ENCODE results near the gene P2RY8.

The P2RY8 gene

DNA sequence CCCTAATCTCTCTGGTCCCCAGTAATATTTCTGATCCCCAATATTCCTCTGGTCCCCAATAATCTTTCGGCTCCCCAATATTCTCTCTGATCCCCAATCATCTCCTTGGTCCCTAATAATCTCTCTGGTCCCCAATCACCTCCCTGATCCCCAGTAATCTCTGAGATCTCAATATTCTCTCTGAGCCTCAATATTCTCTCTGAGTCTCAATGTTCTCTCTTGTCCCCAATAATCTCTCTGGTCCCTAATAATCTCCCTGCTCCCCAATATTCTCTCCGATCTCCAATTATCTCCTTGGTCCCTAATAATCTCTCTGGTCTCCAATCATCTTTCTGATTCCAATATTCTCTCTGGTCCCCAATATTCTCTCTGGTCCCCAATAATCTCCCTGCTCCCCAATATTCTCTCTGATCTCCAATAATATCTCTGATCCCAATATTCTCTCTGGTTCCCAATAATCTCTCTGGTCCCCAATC lies 17.9 kb downstream of the P2RY8 start:
- ChIA-PET CTCF (no interaction called here), POLR2A (no interaction called here)
- Histone ChIP-seq H3K27ac (ENCODE audit: extremely low read depth, low read depth, low read length) (no peak overlapping the region), H3K9me3 (ENCODE audit: control insufficient read depth, insufficient read depth, low read depth, low read length) (no peaks in the 10 kb centered on the region), H3K4me3 (ENCODE audit: low read depth, low read length) (no peak overlapping the region), H3K36me3 (ENCODE audit: control insufficient read depth in 2 of 2, insufficient read depth in 1 of 2, low read length in 2 of 2) (no peaks in the 10 kb centered on the region), H3K4me1 (ENCODE audit: control insufficient read depth, insufficient read depth, low read length) (no peaks in the 10 kb centered on the region)
- TF ChIP-seq GLIS1 (tag by site-specific recombination; IDR thresholded peaks at IDR 0.05) (no peak), GLI4 (tag by site-specific recombination; IDR thresholded peaks at IDR 0.05) (no peak), MYNN (tag by site-specific recombination; IDR thresholded peaks at IDR 0.05; ENCODE audit: borderline replicate concordance) (no peak), ZNF596 (tag by site-specific recombination; IDR thresholded peaks at IDR 0.05) (no peak)
- TF ChIP-seq, protein P1, sequence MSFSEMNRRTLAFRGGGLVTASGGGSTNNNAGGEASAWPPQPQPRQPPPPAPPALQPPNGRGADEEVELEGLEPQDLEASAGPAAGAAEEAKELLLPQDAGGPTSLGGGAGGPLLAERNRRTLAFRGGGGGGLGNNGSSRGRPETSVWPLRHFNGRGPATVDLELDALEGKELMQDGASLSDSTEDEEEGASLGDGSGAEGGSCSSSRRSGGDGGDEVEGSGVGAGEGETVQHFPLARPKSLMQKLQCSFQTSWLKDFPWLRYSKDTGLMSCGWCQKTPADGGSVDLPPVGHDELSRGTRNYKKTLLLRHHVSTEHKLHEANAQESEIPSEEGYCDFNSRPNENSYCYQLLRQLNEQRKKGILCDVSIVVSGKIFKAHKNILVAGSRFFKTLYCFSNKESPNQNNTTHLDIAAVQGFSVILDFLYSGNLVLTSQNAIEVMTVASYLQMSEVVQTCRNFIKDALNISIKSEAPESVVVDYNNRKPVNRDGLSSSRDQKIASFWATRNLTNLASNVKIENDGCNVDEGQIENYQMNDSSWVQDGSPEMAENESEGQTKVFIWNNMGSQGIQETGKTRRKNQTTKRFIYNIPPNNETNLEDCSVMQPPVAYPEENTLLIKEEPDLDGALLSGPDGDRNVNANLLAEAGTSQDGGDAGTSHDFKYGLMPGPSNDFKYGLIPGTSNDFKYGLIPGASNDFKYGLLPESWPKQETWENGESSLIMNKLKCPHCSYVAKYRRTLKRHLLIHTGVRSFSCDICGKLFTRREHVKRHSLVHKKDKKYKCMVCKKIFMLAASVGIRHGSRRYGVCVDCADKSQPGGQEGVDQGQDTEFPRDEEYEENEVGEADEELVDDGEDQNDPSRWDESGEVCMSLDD (tag by site-specific recombination; IDR thresholded peaks at IDR 0.05) = peak; percentile 96

DNA sequence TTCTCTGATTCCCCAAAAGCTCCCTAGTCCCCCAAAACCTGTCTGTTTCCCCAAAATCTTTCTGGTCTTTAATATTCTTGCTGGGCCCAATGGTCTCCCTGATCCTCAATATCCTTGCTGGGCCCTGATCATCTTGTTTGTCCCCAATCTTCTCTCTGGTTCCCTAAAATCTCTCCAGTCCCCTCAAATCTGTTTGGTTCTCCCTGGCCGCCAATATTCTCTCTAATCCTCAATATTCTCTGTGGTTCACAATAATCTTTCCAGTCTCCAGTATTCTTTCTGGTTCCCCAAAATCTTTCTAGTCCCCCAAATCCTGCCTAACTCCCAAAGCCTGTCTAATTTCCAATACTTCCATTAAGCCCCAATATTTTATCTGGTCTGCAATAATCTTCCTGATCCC lies 18.5 kb downstream of the P2RY8 start:
- Histone ChIP-seq H3K9me3 (ENCODE audit: control insufficient read depth, insufficient read depth, low read depth, low read length) (no peaks in the 10 kb centered on the region), H3K4me1 (ENCODE audit: control insufficient read depth, insufficient read depth, low read length) (no peaks in the 10 kb centered on the region), H3K4me3 (ENCODE audit: low read depth, low read length) (no peak overlapping the region), H3K27ac (ENCODE audit: extremely low read depth, low read depth, low read length) (no peak overlapping the region), H3K36me3 (ENCODE audit: control insufficient read depth in 2 of 2, insufficient read depth in 1 of 2, low read length in 2 of 2) (no peaks in the 10 kb centered on the region)
- ChIA-PET POLR2A (no interaction called here), CTCF (no interaction called here)
- TF ChIP-seq ZNF146 (tag by site-specific recombination; IDR thresholded peaks at IDR 0.05) = no peak
- TF ChIP-seq ZNF426 (tag by site-specific recombination; IDR thresholded peaks at IDR 0.05) = no peak
- TF ChIP-seq, protein P2, sequence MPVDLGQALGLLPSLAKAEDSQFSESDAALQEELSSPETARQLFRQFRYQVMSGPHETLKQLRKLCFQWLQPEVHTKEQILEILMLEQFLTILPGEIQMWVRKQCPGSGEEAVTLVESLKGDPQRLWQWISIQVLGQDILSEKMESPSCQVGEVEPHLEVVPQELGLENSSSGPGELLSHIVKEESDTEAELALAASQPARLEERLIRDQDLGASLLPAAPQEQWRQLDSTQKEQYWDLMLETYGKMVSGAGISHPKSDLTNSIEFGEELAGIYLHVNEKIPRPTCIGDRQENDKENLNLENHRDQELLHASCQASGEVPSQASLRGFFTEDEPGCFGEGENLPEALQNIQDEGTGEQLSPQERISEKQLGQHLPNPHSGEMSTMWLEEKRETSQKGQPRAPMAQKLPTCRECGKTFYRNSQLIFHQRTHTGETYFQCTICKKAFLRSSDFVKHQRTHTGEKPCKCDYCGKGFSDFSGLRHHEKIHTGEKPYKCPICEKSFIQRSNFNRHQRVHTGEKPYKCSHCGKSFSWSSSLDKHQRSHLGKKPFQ (tag by site-specific recombination; IDR thresholded peaks at IDR 0.05) = no peak
- no peak for TF ChIP-seq GLI4 (tag by site-specific recombination; IDR thresholded peaks at IDR 0.05)
- no peak for TF ChIP-seq KLF7 (tag by site-specific recombination; IDR thresholded peaks at IDR 0.05; ENCODE audit: borderline replicate concordance)
- no peak for TF ChIP-seq ZNF792 (tag by site-specific recombination; IDR thresholded peaks at IDR 0.05)
- no peak for TF ChIP-seq ZNF596 (tag by site-specific recombination; IDR thresholded peaks at IDR 0.05)
- TF ChIP-seq ZNF76 (tag by site-specific recombination; IDR thresholded peaks at IDR 0.05; ENCODE audit: borderline replicate concordance, low read depth) = no peak
- TF ChIP-seq, protein P3, sequence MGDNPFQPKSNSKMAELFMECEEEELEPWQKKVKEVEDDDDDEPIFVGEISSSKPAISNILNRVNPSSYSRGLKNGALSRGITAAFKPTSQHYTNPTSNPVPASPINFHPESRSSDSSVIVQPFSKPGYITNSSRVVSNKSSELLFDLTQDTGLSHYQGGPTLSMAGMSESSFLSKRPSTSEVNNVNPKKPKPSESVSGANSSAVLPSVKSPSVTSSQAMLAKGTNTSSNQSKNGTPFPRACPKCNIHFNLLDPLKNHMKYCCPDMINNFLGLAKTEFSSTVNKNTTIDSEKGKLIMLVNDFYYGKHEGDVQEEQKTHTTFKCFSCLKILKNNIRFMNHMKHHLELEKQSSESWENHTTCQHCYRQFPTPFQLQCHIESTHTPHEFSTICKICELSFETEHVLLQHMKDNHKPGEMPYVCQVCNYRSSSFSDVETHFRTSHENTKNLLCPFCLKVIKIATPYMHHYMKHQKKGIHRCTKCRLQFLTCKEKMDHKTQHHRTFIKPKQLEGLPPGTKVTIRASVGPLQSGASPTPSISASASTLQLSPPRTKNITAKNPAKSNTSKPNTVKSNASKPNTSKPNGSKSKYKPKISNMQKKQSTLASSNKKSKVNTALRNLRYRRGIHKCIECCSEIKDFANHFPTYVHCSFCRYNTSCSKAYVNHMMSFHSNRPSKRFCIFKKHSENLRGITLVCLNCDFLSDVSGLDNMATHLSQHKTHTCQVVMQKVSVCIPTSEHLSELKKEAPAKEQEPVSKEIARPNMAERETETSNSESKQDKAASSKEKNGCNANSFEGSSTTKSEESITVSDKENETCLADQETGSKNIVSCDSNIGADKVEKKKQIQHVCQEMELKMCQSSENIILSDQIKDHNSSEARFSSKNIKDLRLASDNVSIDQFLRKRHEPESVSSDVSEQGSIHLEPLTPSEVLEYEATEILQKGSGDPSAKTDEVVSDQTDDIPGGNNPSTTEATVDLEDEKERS (tag by site-specific recombination; IDR thresholded peaks at IDR 0.05) = no peak
- no peak for TF ChIP-seq ZNF202 (tag by site-specific recombination; IDR thresholded peaks at IDR 0.05; ENCODE audit: borderline replicate concordance)
- TF ChIP-seq, protein P4, sequence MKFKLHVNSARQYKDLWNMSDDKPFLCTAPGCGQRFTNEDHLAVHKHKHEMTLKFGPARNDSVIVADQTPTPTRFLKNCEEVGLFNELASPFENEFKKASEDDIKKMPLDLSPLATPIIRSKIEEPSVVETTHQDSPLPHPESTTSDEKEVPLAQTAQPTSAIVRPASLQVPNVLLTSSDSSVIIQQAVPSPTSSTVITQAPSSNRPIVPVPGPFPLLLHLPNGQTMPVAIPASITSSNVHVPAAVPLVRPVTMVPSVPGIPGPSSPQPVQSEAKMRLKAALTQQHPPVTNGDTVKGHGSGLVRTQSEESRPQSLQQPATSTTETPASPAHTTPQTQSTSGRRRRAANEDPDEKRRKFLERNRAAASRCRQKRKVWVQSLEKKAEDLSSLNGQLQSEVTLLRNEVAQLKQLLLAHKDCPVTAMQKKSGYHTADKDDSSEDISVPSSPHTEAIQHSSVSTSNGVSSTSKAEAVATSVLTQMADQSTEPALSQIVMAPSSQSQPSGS (tag by site-specific recombination; IDR thresholded peaks at IDR 0.05; ENCODE audit: low read depth) = no peak
- no peak for TF ChIP-seq WT1 (tag by site-specific recombination; IDR thresholded peaks at IDR 0.05)
- TF ChIP-seq, protein P5, sequence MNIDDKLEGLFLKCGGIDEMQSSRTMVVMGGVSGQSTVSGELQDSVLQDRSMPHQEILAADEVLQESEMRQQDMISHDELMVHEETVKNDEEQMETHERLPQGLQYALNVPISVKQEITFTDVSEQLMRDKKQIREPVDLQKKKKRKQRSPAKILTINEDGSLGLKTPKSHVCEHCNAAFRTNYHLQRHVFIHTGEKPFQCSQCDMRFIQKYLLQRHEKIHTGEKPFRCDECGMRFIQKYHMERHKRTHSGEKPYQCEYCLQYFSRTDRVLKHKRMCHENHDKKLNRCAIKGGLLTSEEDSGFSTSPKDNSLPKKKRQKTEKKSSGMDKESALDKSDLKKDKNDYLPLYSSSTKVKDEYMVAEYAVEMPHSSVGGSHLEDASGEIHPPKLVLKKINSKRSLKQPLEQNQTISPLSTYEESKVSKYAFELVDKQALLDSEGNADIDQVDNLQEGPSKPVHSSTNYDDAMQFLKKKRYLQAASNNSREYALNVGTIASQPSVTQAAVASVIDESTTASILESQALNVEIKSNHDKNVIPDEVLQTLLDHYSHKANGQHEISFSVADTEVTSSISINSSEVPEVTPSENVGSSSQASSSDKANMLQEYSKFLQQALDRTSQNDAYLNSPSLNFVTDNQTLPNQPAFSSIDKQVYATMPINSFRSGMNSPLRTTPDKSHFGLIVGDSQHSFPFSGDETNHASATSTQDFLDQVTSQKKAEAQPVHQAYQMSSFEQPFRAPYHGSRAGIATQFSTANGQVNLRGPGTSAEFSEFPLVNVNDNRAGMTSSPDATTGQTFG (tag by site-specific recombination; IDR thresholded peaks at IDR 0.05; ENCODE audit: borderline replicate concordance) = no peak
- TF ChIP-seq, protein P6, sequence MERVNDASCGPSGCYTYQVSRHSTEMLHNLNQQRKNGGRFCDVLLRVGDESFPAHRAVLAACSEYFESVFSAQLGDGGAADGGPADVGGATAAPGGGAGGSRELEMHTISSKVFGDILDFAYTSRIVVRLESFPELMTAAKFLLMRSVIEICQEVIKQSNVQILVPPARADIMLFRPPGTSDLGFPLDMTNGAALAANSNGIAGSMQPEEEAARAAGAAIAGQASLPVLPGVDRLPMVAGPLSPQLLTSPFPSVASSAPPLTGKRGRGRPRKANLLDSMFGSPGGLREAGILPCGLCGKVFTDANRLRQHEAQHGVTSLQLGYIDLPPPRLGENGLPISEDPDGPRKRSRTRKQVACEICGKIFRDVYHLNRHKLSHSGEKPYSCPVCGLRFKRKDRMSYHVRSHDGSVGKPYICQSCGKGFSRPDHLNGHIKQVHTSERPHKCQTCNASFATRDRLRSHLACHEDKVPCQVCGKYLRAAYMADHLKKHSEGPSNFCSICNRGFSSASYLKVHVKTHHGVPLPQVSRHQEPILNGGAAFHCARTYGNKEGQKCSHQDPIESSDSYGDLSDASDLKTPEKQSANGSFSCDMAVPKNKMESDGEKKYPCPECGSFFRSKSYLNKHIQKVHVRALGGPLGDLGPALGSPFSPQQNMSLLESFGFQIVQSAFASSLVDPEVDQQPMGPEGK (tag by site-specific recombination; IDR thresholded peaks at IDR 0.05) = no peak
- no peak for TF ChIP-seq SETDB1 (IDR thresholded peaks at IDR 0.05; ENCODE audit: insufficient read length, low read length)
- no peak for TF ChIP-seq ZNF311 (tag by site-specific recombination; IDR thresholded peaks at IDR 0.05; ENCODE audit: borderline replicate concordance)

All from HEK293 (cell line).